HEK293 (cell line): ENCODE data around the gene PKP4.

Experiments
- BCL11B ChIP-seq: fragments of 450-650 bp; formaldehyde crosslinking; IDR thresholded peaks from 2 replicates; pipeline ENCODE4 v1.5.1; 2016; ENCODE audit warnings: low read depth, missing biosample characterization, missing genetic modification characterization
- SETDB1 ChIP-seq: IDR thresholded peaks from one replicate; pipeline ENCODE4 v1.6.1; 2017; ENCODE audit warnings: mild to moderate bottlenecking, low read length, moderate library complexity, mixed read lengths; ENCODE audit not compliant: insufficient read length
- ZNF302 ChIP-seq: fragments of 450-650 bp; formaldehyde crosslinking; IDR thresholded peaks from 2 replicates; pipeline ENCODE4 v1.5.1; 2016; ENCODE audit warnings: missing biosample characterization, missing genetic modification characterization, low read depth

DNA sequence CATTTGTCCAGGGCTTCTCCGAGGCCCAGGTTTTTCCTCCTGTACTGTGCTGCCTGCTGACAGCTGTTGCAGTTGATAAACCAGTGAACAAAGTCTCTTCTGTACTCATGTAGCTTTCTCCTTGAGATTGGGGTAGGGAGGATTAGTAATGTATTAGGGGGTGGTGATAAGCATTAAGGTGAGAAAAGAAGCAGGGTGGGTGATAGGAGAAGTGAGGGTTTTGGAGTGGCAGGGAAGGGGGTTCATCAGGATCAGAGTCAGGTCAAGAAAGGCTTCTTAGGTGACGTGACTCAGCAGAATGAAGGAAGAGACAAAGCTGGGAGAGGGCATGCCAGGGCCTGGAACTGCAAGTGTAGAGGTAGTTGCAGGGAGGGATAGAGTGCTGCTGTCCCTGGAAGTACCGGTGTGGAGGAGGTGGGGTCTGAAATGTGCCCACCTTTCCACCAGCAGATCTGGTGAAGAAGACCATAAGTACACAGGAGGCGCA lies 48.7 kb downstream of the PKP4 start:
- TF ChIP-seq SETDB1 (no peak), ZNF302 (tag by site-specific recombination) (no peak), BCL11B (no peak)
